Epithelial cell of proximal tubule (primary cell): ENCODE measurements around the gene TMEM201. TPM values are rescaled to one million over a fixed set of nuclear protein-coding genes. Genes with fewer than 3 reads are reported as not detected.
"Not testable (repeated sequence)": the region's sequence is repeated elsewhere in the genome, so short reads cannot be mapped to it uniquely, and the experiment has no call there.

Experiments used
- DNase-seq: peaks from one replicate; pipeline ENCODE4 v3.0.0-alpha.2; 2011; ENCODE audit warnings: low read depth
- H3K4me3 ChIP-seq: 2 replicates; pipeline ENCODE4 v1.5.1; 2011; ENCODE audit warnings: low read depth, mild to moderate bottlenecking, low read length
- CTCF ChIP-seq: conservative IDR thresholded peaks from 2 replicates; pipeline ENCODE4 v1.5.1; 2012; ENCODE audit warnings: low read depth, mild to moderate bottlenecking, low read length
- total RNA-seq: library from RNA; depleted of rRNA; stranded (reverse); fragments of >200 nt; gene quantifications from 2 replicates; pipeline ENCODE4 v1.2.3, GENCODE V29; 2015

Gene TMEM201
- total RNA-seq, 1 donor from 2014 or later, result 8.9 TPM

DNA sequence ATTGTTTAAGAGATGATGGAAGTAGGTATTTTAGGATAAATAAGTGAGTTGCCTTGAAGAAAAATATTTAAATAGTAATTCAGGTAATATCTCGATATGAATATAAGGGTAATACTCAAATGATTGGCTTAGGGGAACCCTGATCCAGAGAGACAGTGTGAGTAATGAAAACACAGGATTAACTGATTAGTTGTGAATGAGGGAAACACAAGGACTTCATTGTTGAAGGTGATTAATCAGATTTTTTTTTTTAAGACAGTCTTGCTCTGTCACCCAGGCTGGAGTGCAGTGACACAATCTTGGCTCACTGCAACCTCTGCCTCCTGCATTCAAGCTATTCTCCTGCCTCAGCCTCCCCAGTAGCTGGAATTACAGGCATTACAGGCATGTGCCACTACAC lies 36.7 kb upstream of the TMEM201 start:
- H3K4me3 ChIP-seq, result no peak overlapping the region
- DNase-seq, result no peak
- TF ChIP-seq CTCF, result no peak

DNA sequence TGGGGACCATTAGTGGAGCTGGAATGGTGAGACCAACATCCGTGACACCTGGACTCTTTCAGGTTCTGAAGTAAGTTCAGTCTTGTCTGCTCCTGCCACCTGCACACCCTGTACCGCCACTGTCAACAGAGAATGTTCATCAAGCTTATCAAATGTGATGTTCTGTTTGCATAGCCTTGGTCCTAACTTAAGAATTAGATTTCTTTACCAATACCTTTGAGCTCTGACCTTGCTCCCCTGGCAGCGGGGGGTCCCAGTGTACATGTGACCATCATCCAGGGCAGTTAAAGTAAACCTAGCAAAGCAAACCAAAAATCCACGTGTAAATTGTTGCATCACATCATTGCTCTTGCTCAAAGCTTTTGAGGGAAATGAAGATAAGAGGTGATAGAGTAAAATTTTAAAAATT lies 35.0 kb upstream of the TMEM201 start:
- DNase-seq, result no peak
- no peak for TF ChIP-seq CTCF
- H3K4me3 ChIP-seq, result no peak overlapping the region

- no peak overlapping the region for H3K4me3 ChIP-seq
- TF ChIP-seq CTCF, result no peak
- no peak for DNase-seq
Observed at GRCh38 chr1:9555942-9556341, 32.8 kb upstream of the TMEM201 start.

DNA sequence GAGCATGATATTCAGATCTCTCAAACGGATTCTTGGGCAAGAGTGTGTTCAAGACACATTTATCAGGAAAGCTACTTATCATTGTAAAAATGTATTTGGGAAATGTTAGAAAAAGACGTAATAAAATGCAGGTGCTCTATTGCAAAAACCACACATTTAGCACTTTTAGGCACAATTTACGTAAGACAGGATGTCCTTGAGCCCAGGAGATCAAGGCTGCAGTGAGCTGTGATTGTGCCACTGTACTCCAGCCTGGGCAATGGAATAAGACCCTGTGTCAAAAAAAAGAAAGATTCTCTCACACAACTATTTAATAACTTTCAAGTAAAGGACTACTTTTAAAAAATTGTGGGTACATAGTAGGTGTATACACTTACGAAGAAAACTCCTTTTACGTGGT lies 31.1 kb upstream of the TMEM201 start:
- DNase-seq, result no peak

DNA sequence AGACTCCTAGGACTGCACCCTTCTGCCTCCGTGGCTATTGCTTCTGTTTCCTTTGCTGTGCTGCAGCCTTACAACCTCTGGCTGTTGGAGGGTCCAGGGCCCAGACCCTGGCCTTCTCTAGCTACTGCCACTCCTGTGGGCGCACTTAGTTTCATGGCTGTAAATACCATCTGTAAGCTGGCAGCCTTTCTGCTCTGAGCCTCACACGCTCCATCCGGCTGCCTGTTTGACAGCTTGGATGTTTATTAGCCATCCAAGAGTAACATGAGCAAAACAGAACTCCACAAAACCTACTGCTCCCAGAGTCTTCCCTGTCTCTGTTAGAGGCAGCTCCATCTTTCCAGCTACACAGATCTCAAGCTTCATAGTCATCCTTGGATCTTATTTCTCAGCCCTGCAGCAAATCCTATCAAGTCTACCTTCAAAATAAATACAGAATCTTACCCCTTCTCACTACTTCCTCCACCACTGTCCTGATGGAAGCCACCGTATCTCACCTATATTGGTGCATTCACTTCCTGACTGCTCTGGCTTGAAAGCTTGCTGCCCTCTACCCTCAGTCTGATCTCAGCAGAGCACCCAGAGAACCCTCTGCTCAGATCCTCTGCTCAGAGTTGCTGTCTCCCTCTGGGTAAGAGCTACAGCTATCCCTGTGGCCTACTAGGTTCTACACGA lies 30.3 kb upstream of the TMEM201 start:
- no peak for TF ChIP-seq CTCF

More for the DNA sequence above, 31.1 kb upstream of the TMEM201 start:
- no peak overlapping the region for H3K4me3 ChIP-seq
- TF ChIP-seq CTCF, result no peak

GRCh38 chr1:9558946-9559545 lies 29.7 kb upstream of the TMEM201 start:
- DNase-seq, result no peak
- TF ChIP-seq CTCF, result no peak

More for the DNA sequence above, 30.3 kb upstream of the TMEM201 start:
- no peak overlapping the region for H3K4me3 ChIP-seq
- no peak for DNase-seq

DNA sequence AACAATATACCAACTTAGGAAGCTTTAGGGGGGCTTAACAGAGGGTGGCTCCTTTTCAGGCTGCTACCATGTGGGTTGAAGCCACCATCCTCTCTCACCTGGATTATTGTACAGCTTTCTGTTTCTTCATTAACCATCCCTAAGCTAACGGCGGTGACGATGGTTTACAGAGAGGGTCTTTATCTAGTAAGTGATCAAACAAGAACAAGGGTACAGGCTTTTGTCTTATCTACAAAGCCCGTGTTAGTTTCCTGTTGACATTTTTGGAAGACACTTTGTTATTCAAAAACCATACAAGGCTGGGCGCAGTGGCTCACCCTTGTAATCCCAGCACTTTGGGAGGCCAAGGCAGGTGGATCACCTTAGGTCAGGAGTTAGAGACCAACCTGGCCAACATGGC lies 29.0 kb upstream of the TMEM201 start:
- no peak overlapping the region for H3K4me3 ChIP-seq
- TF ChIP-seq CTCF, result no peak
- no peak for DNase-seq

More at GRCh38 chr1:9558946-9559545, 29.7 kb upstream of the TMEM201 start:
- no peak overlapping the region for H3K4me3 ChIP-seq

- not testable (repeated sequence) for DNase-seq, H3K4me3 ChIP-seq
Observed at GRCh38 chr1:9560090-9560489, 28.6 kb upstream of the TMEM201 start.
